Stimulated activated CD4-positive, alpha-beta T cell treated with anti-CD3 and anti-CD28 coated beads, Interleukin-1b, Interleukin-23, amount 100 ng/mL, for 24 hours (primary cell): ENCODE measurements around the gene CAMK2G.
"Not testable (repeated sequence)": the region's sequence is repeated elsewhere in the genome, so short reads cannot be mapped to it uniquely, and the experiment has no call there.

Source experiments
- DNase-seq, 4 experiments: peaks; one replicate each; pipeline ENCODE4 v3.0.0-alpha.2; 2020; ENCODE audit warnings: low read depth in 4 of 4, low spot score in 1 of 4

The CAMK2G gene

GRCh38 chr10:73905256-73906020 is 31.1 kb upstream of the CAMK2G start:
- no peak for DNase-seq

GRCh38 chr10:73902351-73902750 is 28.0 kb upstream of the CAMK2G start:
- no peak for DNase-seq

DNA sequence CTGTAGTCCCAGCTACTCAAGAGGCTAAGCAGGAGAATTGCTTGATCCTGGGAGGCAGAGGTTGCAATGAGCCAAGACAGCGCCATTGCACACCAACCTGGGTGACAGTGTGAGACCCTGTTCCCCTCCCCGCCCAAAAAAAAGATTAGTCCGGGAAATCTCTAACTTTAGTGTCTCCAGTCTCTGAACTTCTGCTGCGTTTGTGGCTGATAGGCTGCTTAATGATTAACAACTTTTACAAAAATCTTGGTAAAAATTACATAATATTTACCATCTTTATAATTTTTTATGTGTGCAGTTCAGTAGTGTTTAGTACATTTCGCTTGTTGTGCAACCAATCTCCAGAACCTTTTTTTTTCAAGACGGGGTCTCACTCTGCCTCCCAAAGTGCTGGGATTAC is 26.9 kb upstream of the CAMK2G start:
- DNase-seq, result no peak

DNA sequence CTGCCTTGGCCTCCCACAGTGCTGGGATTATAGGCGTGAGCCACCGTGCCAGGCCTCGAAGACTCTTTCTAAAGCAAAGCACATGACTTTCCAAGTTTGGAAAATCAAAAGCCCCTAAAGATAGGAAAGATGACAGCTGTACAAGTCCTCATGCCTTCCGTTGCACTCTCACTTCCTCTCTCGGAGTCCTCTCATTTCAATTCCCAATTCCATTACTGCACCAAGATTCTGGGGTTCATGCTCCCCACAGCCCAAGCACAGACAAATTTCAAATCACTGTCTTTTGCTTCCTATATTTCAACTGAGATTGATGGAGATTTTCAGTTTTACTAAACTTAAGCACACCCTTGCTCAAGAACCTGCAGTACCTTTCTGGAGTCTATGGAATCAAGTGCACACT is 25.7 kb upstream of the CAMK2G start:
- DNase-seq, result no peak

- no peak for DNase-seq
These were observed 25.1 kb upstream of the CAMK2G start for GRCh38 chr10:73899423-73899822.

- no peak for DNase-seq
These were observed 24.5 kb upstream of the CAMK2G start for GRCh38 chr10:73898730-73899410.

- DNase-seq, result no peak
These were observed 23.3 kb upstream of the CAMK2G start for GRCh38 chr10:73897693-73898092.

DNA sequence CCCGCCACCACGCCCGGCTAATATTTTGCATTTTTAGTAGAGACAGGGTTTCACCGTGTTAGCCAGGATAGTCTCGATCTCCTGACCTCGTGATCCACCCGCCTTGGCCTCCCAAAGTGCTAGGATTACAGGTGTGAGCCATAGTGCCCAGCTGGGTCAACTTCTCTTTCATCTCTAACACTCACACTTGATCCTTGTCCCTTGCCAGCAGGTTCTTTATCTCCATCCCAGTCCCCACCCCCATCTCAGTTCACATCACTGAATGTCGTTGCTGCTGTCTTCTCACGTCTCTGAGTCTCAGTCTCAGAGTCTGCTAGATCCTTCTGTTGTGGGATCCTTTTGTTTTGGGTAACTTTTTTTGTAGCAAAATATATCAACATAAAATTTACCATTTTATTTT is 21.0 kb upstream of the CAMK2G start:
- DNase-seq, result not testable (repeated sequence)

- no peak for DNase-seq
These were observed 20.1 kb upstream of the CAMK2G start for GRCh38 chr10:73894245-73894971.

DNA sequence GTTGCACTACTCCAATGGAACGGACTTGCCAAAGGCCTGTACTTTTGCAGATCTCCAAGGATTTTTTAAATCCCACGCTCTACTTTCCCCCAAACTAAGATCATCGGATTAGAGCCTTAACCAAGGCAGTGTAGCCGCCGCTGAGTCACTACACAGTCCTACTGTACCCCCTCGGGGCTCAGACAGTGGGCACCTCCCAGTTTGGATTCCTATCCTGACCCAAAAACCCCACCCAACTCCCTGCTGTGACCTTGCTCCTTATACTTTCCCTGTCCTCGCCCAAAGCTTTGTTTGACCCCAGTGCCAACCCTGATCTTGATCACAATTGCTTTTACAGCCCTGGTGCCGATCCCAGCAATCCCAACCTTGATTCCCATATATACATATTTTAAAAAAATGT is 19.1 kb upstream of the CAMK2G start:
- DNase-seq, result no peak

- DNase-seq, result no peak
These were observed 18.1 kb upstream of the CAMK2G start for GRCh38 chr10:73892310-73893030.

- DNase-seq, result no peak
These were observed 17.2 kb upstream of the CAMK2G start for GRCh38 chr10:73891540-73891939.

- DNase-seq, result not testable (repeated sequence)
These were observed 16.5 kb upstream of the CAMK2G start for GRCh38 chr10:73890830-73891229.

DNA sequence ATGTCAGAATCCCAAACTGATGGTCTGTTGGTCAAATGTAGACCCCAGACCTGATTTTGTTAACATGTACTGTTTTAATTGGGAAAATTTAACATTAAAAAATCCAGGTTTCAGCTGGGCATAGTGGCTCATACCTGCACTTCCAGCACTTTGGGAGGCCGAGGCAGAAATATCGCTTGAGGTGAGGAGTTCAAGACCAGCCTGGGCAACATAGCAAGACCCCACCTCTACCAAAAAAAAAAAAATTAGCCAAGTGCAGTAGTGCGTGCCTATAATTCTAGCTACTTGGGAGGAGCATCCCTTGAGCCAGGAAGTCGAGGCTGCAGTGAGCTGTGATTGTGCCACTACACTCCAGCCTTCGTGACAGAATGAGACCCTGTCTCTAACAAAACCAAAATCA is 15.9 kb upstream of the CAMK2G start:
- DNase-seq, result no peak

GRCh38 chr10:73889416-73889815 is 15.1 kb upstream of the CAMK2G start:
- DNase-seq, result not testable (repeated sequence)

DNA sequence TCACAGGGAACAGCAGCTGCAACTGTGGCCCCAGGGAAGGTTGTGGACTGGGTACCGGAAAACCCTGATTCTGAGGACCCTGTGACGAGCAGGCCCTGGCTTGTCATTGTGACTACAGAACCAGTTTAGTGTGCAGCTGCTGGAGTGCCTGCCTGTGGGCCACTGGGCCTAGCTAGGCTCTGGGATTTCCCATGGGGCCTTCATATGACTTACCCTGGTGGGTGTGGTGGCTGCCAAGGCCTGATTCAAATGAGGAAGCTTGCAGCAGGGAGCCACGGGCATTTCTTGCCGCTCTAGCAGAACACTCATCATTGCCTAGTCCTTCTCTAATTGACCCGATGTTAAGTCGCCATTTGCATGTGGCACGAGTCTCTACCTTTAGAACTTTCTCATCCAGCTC is 14.7 kb upstream of the CAMK2G start:
- DNase-seq, result no peak

- no peak for DNase-seq
These were observed 14.2 kb upstream of the CAMK2G start for GRCh38 chr10:73888514-73888913.

GRCh38 chr10:73887294-73888039 is 13.1 kb upstream of the CAMK2G start:
- DNase-seq, result no peak

DNA sequence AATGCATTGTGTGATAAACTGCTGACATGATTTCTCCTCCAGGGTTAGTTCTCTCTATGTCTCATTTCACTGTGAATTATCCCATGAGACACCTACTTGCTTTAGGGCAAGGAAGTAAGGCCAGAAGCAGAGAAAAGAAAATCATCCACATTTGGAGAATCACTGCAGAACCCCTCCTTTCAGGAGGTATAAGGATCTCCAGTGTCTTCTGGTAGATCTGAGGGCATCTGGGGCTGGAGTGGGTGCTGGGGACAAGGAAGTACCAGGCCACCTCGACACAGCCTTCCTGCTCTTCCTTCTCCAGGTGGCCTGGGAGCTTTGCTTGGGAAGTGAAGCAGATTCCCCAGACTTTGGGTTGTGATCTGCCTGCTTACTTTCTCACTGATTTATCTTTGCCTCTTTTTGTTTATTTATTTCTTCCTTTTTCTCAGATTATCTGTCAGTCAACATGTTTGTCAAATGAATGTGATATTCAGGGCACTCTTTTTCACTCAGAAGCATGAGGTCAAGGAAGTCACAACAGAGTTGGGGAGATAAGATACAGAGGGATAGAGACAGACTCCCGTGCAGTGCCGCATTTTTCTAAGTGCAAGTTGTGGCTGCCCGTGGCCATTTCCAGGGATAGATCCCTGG is 12.4 kb upstream of the CAMK2G start:
- DNase-seq, result no peak

DNA sequence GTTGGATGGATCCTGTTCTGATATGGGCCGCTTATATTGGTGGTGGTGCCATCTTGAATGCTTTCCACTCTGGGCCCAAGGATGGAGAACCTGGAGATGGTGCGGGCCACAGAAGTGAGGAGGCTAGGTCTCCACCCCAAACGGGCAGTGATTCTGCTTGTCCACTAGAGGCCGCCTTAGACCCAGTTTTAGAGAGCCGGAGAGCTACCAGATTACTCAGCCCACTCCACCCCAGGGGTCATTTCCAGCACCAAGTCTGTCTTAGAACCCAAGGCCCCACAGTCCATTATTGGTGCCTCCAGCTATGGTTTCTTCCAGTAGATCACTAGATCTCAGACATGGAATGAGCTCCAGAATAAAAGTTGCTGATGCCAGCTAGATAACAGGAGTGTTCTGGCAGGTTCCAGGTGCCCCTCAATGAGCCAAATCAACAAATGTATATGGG is 11.8 kb upstream of the CAMK2G start:
- peak in 3 of 4 experiments; percentile 41 to 50 (median 48) for DNase-seq
